Body of pancreas (tissue), 4 donors: Measurements from ENCODE around the gene BRK1.

Source experiments
- POLR2A ChIP-seq, 3 donors: fragments of 450-650 bp; IDR thresholded peaks; one replicate each; pipeline ENCODE4 v1.6.1; 2016; ENCODE audit warnings: antibody characterized with exemption in 3 of 3, mild to moderate bottlenecking in 2 of 3
- TF ChIP-seq, protein P1 (sequence below), 7 experiments: fragments of 450-650 bp in 4 of 7; fragments of 200-600 bp in 3 of 7; sonication (generic) in 3 of 7; IDR thresholded peaks; one replicate each; pipeline ENCODE4 v1.5.1; 2016 to 2019; ENCODE audit warnings: antibody characterized with exemption in 7 of 7

DNA sequence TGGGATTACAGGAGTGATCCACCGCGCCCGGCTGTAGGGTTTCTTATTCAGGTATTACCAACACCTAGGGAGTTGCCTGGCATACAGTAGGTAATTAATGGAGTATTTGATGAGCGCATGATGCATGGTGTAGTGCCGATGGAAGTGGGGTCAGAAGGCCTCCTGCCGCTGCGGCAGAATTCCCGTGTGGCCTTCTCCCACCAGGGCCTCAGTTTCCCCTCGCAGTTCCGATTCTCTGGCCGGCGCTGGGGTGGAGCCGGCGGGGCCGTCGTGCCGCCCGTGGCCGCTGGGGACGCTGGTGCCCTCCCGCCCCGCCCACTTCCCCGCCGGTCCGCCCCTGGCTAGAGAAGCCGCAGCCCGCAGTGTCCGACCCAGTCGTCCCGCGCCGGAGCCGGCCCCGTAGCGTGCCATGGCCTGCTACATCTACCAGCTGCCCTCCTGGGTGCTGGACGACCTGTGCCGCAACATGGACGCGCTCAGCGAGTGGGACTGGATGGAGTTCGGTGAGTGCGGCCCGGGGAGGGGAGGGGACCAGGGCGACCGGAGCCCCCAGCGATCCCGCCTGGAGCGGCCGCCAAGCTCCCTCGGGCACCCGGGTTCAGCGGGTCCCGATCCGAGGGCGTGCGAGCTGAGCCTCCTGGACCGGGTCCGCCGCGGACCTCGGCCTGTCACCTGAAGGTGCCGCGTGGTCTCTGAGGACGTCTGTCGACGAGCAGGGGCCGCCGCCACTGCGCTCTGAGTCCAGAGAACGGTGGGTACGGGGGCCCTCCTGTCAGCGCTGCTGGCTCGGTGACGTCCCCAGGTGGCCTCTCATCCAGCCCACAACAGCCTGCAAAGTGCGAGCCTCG lies 49.3 kb downstream of the BRK1 start, which contains the start of gene IRAK2:
- TF ChIP-seq, protein P1, sequence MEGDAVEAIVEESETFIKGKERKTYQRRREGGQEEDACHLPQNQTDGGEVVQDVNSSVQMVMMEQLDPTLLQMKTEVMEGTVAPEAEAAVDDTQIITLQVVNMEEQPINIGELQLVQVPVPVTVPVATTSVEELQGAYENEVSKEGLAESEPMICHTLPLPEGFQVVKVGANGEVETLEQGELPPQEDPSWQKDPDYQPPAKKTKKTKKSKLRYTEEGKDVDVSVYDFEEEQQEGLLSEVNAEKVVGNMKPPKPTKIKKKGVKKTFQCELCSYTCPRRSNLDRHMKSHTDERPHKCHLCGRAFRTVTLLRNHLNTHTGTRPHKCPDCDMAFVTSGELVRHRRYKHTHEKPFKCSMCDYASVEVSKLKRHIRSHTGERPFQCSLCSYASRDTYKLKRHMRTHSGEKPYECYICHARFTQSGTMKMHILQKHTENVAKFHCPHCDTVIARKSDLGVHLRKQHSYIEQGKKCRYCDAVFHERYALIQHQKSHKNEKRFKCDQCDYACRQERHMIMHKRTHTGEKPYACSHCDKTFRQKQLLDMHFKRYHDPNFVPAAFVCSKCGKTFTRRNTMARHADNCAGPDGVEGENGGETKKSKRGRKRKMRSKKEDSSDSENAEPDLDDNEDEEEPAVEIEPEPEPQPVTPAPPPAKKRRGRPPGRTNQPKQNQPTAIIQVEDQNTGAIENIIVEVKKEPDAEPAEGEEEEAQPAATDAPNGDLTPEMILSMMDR (IDR thresholded peaks at IDR 0.05), result peak; percentile 67 to 99 (median 78)
- TF ChIP-seq POLR2A (IDR thresholded peaks at IDR 0.05), result peak; percentile 32 to 67 (median 65)
